ENCODE results near the gene PSMB1.

DNA sequence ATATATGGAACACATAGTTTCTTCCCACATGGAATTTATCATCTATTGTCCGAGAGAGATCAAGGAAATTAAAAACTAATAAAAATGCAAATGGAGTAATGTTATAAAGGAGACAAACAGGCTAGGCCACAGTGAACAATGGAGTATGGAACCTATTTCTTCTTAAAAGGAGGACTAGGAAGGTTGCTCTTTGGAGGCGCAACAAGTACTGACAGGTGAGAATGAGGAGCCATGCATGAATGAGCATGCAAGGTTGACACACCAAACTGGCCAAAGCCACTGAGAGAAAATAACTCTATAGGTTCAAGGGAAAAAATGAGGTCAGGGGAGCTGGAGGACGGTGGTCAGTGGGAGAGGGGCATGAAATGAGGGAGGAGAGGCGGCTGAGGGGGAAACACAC is 40.9 kb downstream of the PSMB1 start:
- TF ChIP-seq CBFB (CRISPR knock-in tag; IDR thresholded peaks at IDR 0.05), result no peak
- TF ChIP-seq, protein P1, sequence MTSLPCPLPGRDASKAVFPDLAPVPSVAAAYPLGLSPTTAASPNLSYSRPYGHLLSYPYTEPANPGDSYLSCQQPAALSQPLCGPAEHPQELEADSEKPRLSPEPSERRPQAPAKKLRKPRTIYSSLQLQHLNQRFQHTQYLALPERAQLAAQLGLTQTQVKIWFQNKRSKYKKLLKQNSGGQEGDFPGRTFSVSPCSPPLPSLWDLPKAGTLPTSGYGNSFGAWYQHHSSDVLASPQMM (CRISPR knock-in tag; IDR thresholded peaks at IDR 0.05), result no peak

All from K562 (cell line).